SK-N-SH (cell line): ENCODE measurements around the gene ZNF142. TPM values are rescaled to one million over a fixed set of nuclear protein-coding genes. Genes with fewer than 3 reads are reported as not detected.

Experiments
- CTCF ChIA-PET: fragments of 300-600, 350-600 bp; formaldehyde crosslinking; extraction: SDS; loops from one replicate; lab custom pipeline; 2021; lab: Yijun Ruan, JAX
- POLR2A ChIA-PET: fragments of 350-600 bp; sonication (Branson Sonifier 250); formaldehyde crosslinking; extraction: SDS; loops from one replicate; lab custom pipeline; 2020; ENCODE audit warnings: antibody characterized with exemption, inconsistent platforms; lab: Yijun Ruan, JAX
- DNase-seq: peaks from one replicate; pipeline ENCODE4 v3.0.0; 2012
- H2AFZ ChIP-seq: fragments of 200-600 bp; sonication (generic); 2 replicates; pipeline ENCODE4 v1.8.1; 2016; ENCODE audit warnings: antibody characterized with exemption, mild to moderate bottlenecking, low read depth
- H3F3A ChIP-seq: fragments of 200-600 bp; sonication (generic); replicated peaks from 2 replicates; pipeline ENCODE3; 2016; ENCODE audit warnings: antibody characterized with exemption, mild to moderate bottlenecking; ENCODE audit not compliant: insufficient read depth
- H3K27ac ChIP-seq, 2 experiments: fragments of 200-500 bp in 1 of 2; fragments of 200-600 bp in 1 of 2; sonication (Bioruptor generic) in 1 of 2; sonication (generic), shearing (Covaris generic) in 1 of 2; 2 replicates each; pipeline versions ENCODE4 v1.5.1 to v1.6.1; 2014 to 2016; ENCODE audit warnings: low read depth in 2 of 2, inconsistent platforms in 1 of 2, low read length in 1 of 2, mild to moderate bottlenecking in 1 of 2, mixed read lengths in 1 of 2
- H3K27me3 ChIP-seq: fragments of 200-600 bp; sonication (generic), shearing (Covaris generic); 2 replicates; pipeline ENCODE4 v1.6.1; 2016; ENCODE audit warnings: mixed run types; ENCODE audit not compliant: insufficient read depth
- H3K36me3 ChIP-seq, 2 experiments: fragments of 200-500 bp in 1 of 2; fragments of 200-600 bp in 1 of 2; sonication (Bioruptor generic) in 1 of 2; sonication (generic) in 1 of 2; replicated peaks in 1 of 2; 2 replicates each; pipeline versions ENCODE3 to v1.5.1; 2014 to 2016; ENCODE audit warnings: low read length in 1 of 2, mild to moderate bottlenecking in 1 of 2; ENCODE audit not compliant: insufficient read depth in 2 of 2, control insufficient read depth in 1 of 2
- H3K4me1 ChIP-seq, 2 experiments: fragments of 200-500 bp in 1 of 2; fragments of 200-600 bp in 1 of 2; sonication (Bioruptor generic) in 1 of 2; sonication (generic), shearing (Covaris generic) in 1 of 2; 2 replicates each; pipeline versions ENCODE4 v1.5.1 to v1.6.1; 2014 to 2016; ENCODE audit warnings: low read depth in 1 of 2, low read length in 1 of 2, mixed run types in 1 of 2; ENCODE audit not compliant: insufficient read depth in 2 of 2, control insufficient read depth in 1 of 2
- H3K4me2 ChIP-seq: fragments of 200-600 bp; sonication (generic), shearing (Covaris generic); 2 replicates; pipeline ENCODE4 v1.6.1; 2017; ENCODE audit warnings: mixed run types
- H3K4me3 ChIP-seq, 2 experiments: fragments of 200-500 bp in 1 of 2; fragments of 200-600 bp in 1 of 2; sonication (Bioruptor generic) in 1 of 2; sonication (generic), shearing (Covaris generic) in 1 of 2; 2 replicates each; pipeline versions ENCODE4 v1.5.1 to v1.8.1; 2014 to 2016; ENCODE audit warnings: low read depth in 2 of 2, inconsistent platforms in 1 of 2, low read length in 1 of 2, mild to moderate bottlenecking in 1 of 2, mixed read lengths in 1 of 2, moderate library complexity in 1 of 2
- H3K79me2 ChIP-seq: fragments of 200-600 bp; sonication (generic); 2 replicates; pipeline ENCODE4 v1.8.1; 2017; ENCODE audit warnings: mild to moderate bottlenecking; ENCODE audit not compliant: insufficient read depth
- H3K9ac ChIP-seq: fragments of 200-600 bp; sonication (generic); 2 replicates; pipeline ENCODE4 v1.6.1; 2017; ENCODE audit warnings: mixed run types
- H3K9me2 ChIP-seq: fragments of 200-600 bp; sonication (generic); 2 replicates; pipeline ENCODE4 v1.6.1; 2017; ENCODE audit warnings: mixed run types
- H3K9me3 ChIP-seq: fragments of 200-600 bp; sonication (generic); 2 replicates; pipeline ENCODE4 v1.6.1; 2017; ENCODE audit warnings: mixed run types, mild to moderate bottlenecking, moderate library complexity
- H4K20me1 ChIP-seq: fragments of 200-600 bp; sonication (generic); 2 replicates; pipeline ENCODE4 v1.6.1; 2017; ENCODE audit warnings: mild to moderate bottlenecking, mixed run types; ENCODE audit not compliant: insufficient read depth
- CHD2 ChIP-seq: fragments of 150-350 bp; IDR thresholded peaks from 2 replicates; pipeline ENCODE4 v1.6.1; 2018; ENCODE audit warnings: low read length; ENCODE audit not compliant: partially characterized antibody
- ELF1 ChIP-seq: IDR thresholded peaks from 2 replicates; pipeline ENCODE4 v1.4.0; 2012
- FOSL2 ChIP-seq: IDR thresholded peaks from 2 replicates; pipeline ENCODE4 v1.4.0; 2012; ENCODE audit warnings: low read depth, mild to moderate bottlenecking, moderate library complexity, borderline replicate concordance
- GABPA ChIP-seq: IDR thresholded peaks from 2 replicates; pipeline ENCODE4 v1.4.0; 2012; ENCODE audit warnings: low read depth, mild to moderate bottlenecking
- GATA2 ChIP-seq: sonication (generic); formaldehyde crosslinking; IDR thresholded peaks from 2 replicates; pipeline ENCODE4 v1.5.0; 2020; ENCODE audit warnings: mild to moderate bottlenecking, missing genetic modification reagents
- JUND ChIP-seq: IDR thresholded peaks from 2 replicates; pipeline ENCODE4 v1.4.0; 2012
- MXI1 ChIP-seq: IDR thresholded peaks from 2 replicates; pipeline ENCODE4 v1.6.1; 2012; ENCODE audit warnings: mild to moderate bottlenecking, low read depth, low read length, improper control_type of control experiment
- NRF1 ChIP-seq: IDR thresholded peaks from 2 replicates; pipeline ENCODE4 v1.6.1; 2012; ENCODE audit warnings: low read depth, mild to moderate bottlenecking, low read length
- RCOR1 ChIP-seq: fragments of 150-350 bp; IDR thresholded peaks from 2 replicates; pipeline ENCODE4 v1.6.1; 2017; ENCODE audit warnings: antibody characterized with exemption, low read length
- REST ChIP-seq: IDR thresholded peaks from 2 replicates; pipeline ENCODE4 v1.6.1; 2012; ENCODE audit warnings: mild to moderate bottlenecking, low read depth, low read length, moderate library complexity
- SIN3A ChIP-seq: IDR thresholded peaks from 2 replicates; pipeline ENCODE4 v1.6.1; 2012; ENCODE audit warnings: low read depth, mild to moderate bottlenecking, low read length, moderate library complexity, borderline replicate concordance
- TAF1 ChIP-seq: IDR thresholded peaks from 2 replicates; pipeline ENCODE4 v1.6.1; 2012; ENCODE audit warnings: low read depth, mild to moderate bottlenecking, low read length, moderate library complexity, borderline replicate concordance
- TEAD4 ChIP-seq: IDR thresholded peaks from 2 replicates; pipeline ENCODE4 v1.4.0; 2012; ENCODE audit warnings: mild to moderate bottlenecking, borderline replicate concordance; ENCODE audit not compliant: insufficient read depth
- YY1 ChIP-seq: IDR thresholded peaks from 2 replicates; pipeline ENCODE4 v1.4.0; 2012; ENCODE audit warnings: low read depth, mild to moderate bottlenecking
- WGBS: methylation state at CpG from one replicate; pipeline ENCODE4 v1.1.6; 2017; ENCODE audit warnings: low lambda C conversion rate; 5-methylcytosine and 5-hydroxymethylcytosine counted together
- polyA plus RNA-seq, 3 experiments: library from polyadenylated mRNA; depleted of rRNA; stranded (reverse); fragments of >200 nt; gene quantifications; 2 replicates each; pipeline ENCODE4 v1.2.3, GENCODE V29; 2012
- TF ChIP-seq, protein P1 (sequence below): IDR thresholded peaks from 2 replicates; pipeline ENCODE4 v1.4.0; 2012; ENCODE audit warnings: low read depth
- TF ChIP-seq, protein P2 (sequence below): fragments of 150-350 bp; IDR thresholded peaks from 2 replicates; pipeline ENCODE4 v1.6.1; 2017; ENCODE audit warnings: antibody characterized with exemption, low read length, low read depth, borderline replicate concordance

The ZNF142 gene
- polyA plus RNA-seq, 1 of the 3 experiments (the other 2 are of a cell fraction): 8.1 TPM

DNA sequence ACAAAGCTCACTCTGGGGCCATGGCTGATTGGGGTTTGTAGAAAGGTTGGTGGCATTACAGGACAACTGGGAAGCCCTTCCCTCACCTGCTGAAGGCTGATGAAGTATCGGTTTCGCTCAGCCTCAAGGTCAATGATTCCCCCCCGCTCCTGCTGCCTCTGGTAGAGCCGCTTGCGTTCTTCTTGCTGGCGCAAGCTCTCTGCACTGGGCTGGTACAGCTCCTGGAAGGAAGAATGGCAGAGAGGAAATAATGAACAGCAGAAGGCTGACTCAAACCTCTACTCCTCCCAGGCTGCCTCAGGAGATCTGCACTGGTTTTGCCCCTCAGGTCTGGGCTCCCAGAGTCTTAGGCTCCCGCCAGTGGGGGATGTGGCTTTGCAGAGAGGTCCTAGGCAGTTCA, 5.2 kb upstream of the ZNF142 start:
- Histone ChIP-seq H3K4me2 (no peak overlapping the region), H2AFZ (no peak overlapping the region), H3F3A (peaks cover 5% of the 10 kb centered on the region), H3K27ac (no peak overlapping the region), H3K79me2 (peaks cover 20% of the 10 kb centered on the region), H3K9me2 (no peaks in the 10 kb centered on the region), H4K20me1 (no peaks in the 10 kb centered on the region; the same call in 1 of the 2 replicates), H3K4me1 (peaks cover 0 to 9% of the 10 kb centered on the region in 2 experiments; a peak in 2 of 4 replicates), H3K4me3 (no peak overlapping the region), H3K27me3 (no peaks in the 10 kb centered on the region)
- WGBS: 98% methylated on average over 7 of the region's 7 CpGs
- POLR2A ChIA-PET: no interaction called here
- TF ChIP-seq REST (no peak), FOSL2 (no peak), RCOR1 (no peak), YY1 (no peak), ELF1 (no peak), CHD2 (no peak)
- TF ChIP-seq, all 33 proteins: peak for 0
- CTCF ChIA-PET: interaction anchor here (0.8 to 1.0 kb wide), 2 partner anchors 9 to 16 kb away, joined by 3 read pairs; no protein-coding TSS in a partner anchor
- Histone ChIP-seq H3K9me3 (no peaks in the 10 kb centered on the region), H3K9ac (no peak overlapping the region), H3K36me3 (peaks cover 34 to 75% of the 10 kb centered on the region in 2 experiments)
- no peak for DNase-seq

GRCh38 chr2:218663901-218664300, 4.5 kb upstream of the ZNF142 start:
- H3K36me3 ChIP-seq: peaks cover 33 to 69% of the 10 kb centered on the region in 2 experiments
- ChIA-PET POLR2A (no interaction called here), CTCF (interaction anchor here (1.0 to 4.1 kb wide), 3 partner anchors 16 to 184 kb away, joined by 3 to 12 read pairs (median 3); no protein-coding TSS in a partner anchor)
- no peaks in the 10 kb centered on the region for H3K9me2 ChIP-seq
- no peaks in the 10 kb centered on the region for H4K20me1 ChIP-seq
- TF ChIP-seq GATA2 (CRISPR knock-in tag) (no peak), MXI1 (no peak), CHD2 (no peak), TEAD4 (no peak), NRF1 (no peak), GABPA (no peak), JUND (no peak), TAF1 (no peak), SIN3A (no peak)
- TF ChIP-seq, protein P1, sequence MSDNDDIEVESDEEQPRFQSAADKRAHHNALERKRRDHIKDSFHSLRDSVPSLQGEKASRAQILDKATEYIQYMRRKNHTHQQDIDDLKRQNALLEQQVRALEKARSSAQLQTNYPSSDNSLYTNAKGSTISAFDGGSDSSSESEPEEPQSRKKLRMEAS: no peak
- TF ChIP-seq, protein P2, sequence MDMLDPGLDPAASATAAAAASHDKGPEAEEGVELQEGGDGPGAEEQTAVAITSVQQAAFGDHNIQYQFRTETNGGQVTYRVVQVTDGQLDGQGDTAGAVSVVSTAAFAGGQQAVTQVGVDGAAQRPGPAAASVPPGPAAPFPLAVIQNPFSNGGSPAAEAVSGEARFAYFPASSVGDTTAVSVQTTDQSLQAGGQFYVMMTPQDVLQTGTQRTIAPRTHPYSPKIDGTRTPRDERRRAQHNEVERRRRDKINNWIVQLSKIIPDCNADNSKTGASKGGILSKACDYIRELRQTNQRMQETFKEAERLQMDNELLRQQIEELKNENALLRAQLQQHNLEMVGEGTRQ: no peak
- H3K9ac ChIP-seq: no peak overlapping the region
- WGBS: 98% methylated on average over 9 of the region's 15 CpGs
- peaks cover 19% of the 10 kb centered on the region for H3K79me2 ChIP-seq
- no peak for DNase-seq
- H3K27me3 ChIP-seq: no peaks in the 10 kb centered on the region
- H3K4me1 ChIP-seq: peaks cover 0 to 9% of the 10 kb centered on the region in 2 experiments; a peak in 2 of 4 replicates
- H3F3A ChIP-seq: peaks cover 5% of the 10 kb centered on the region
- no peak overlapping the region for H3K4me2 ChIP-seq
- no peak overlapping the region for H3K27ac ChIP-seq
- H2AFZ ChIP-seq: no peak overlapping the region
- H3K9me3 ChIP-seq: no peaks in the 10 kb centered on the region
- no peak overlapping the region for H3K4me3 ChIP-seq
